Smooth muscle cell (in vitro differentiated cells): ENCODE data around the gene KRT14. TPM values are rescaled to one million over a fixed set of nuclear protein-coding genes. Genes with fewer than 3 reads are reported as not detected.
A peak's percentile ranks its signal among the peaks of the same experiment; 100 is the strongest.

ENCODE experiments used
- DNase-seq: peaks from one replicate; lab custom pipeline; 2025; ENCODE audit not compliant: unreplicated experiment; lab: John Stamatoyannopoulos, UW
- H2AFZ ChIP-seq: fragments of 200-600 bp; sonication (generic); 2 replicates; pipeline ENCODE4 v1.6.0; 2016; ENCODE audit warnings: antibody characterized with exemption, low read depth, mild to moderate bottlenecking
- H3F3A ChIP-seq: fragments of 200-600 bp; sonication (generic); 2 replicates; pipeline ENCODE4 v1.6.0; 2017; ENCODE audit warnings: antibody characterized with exemption, low read depth
- H3K27ac ChIP-seq: fragments of 200-600 bp; sonication (generic); 2 replicates; pipeline ENCODE4 v1.5.1; 2016; ENCODE audit warnings: low read depth, mild to moderate bottlenecking
- H3K27me3 ChIP-seq: fragments of 200-600 bp; sonication (generic); 2 replicates; pipeline ENCODE4 v1.6.1; 2016; ENCODE audit warnings: low read depth, mild to moderate bottlenecking
- H3K36me3 ChIP-seq: fragments of 200-600 bp; sonication (generic); 2 replicates; pipeline ENCODE4 v1.5.1; 2016; ENCODE audit warnings: low read depth
- H3K4me1 ChIP-seq: fragments of 200-600 bp; sonication (generic); 2 replicates; pipeline ENCODE4 v1.5.1; 2016; ENCODE audit warnings: low read depth
- H3K4me2 ChIP-seq: fragments of 200-600 bp; sonication (generic); 2 replicates; pipeline ENCODE4 v1.6.0; 2016; ENCODE audit warnings: mild to moderate bottlenecking
- H3K4me3 ChIP-seq: fragments of 200-600 bp; sonication (generic); 2 replicates; pipeline ENCODE4 v1.5.1; 2016; ENCODE audit warnings: mild to moderate bottlenecking
- H3K79me2 ChIP-seq: fragments of 200-600 bp; sonication (generic); 2 replicates; pipeline ENCODE4 v1.6.0; 2016; ENCODE audit warnings: low read depth, mild to moderate bottlenecking
- H3K9ac ChIP-seq: fragments of 200-600 bp; sonication (generic); 2 replicates; pipeline ENCODE4 v1.6.0; 2016; ENCODE audit warnings: low read depth
- H3K9me3 ChIP-seq: fragments of 200-600 bp; sonication (generic); replicated peaks from 2 replicates; pipeline ENCODE4 v1.5.1; 2016; ENCODE audit warnings: low read depth
- H4K20me1 ChIP-seq: fragments of 200-600 bp; sonication (generic); 2 replicates; pipeline ENCODE4 v1.6.0; 2016; ENCODE audit warnings: low read depth
- CTCF ChIP-seq: fragments of 200-600 bp; sonication (generic); IDR thresholded peaks from 2 replicates; pipeline ENCODE4 v1.5.1; 2017; ENCODE audit warnings: borderline replicate concordance, mild to moderate bottlenecking, antibody characterized with exemption; ENCODE audit not compliant: insufficient read depth, poor library complexity, severe bottlenecking
- WGBS: methylation state at CpG from one replicate; pipeline ENCODE4 v1.1.7; 2016; ENCODE audit warnings: low lambda C conversion rate; 5-methylcytosine and 5-hydroxymethylcytosine counted together
- polyA plus RNA-seq: library from polyadenylated mRNA; unstranded; fragments of >200 nt; fragmentation: Nextera tagmentation; extraction: Ambion mirVana; gene quantifications from 2 replicates; pipeline ENCODE4 v1.2.1, GENCODE V29; 2016
- total RNA-seq: library from RNA; depleted of rRNA; stranded (reverse); fragments of >200 nt; gene quantifications from 2 replicates; pipeline ENCODE4 v1.2.3, GENCODE V29; 2014

The KRT14 gene
- total and polyA plus RNA-seq, 2 experiments from 2014 or later: 193 to 348 TPM

- H3K79me2 ChIP-seq: no peaks in the 10 kb centered on the region
- H3K4me2 ChIP-seq: peak overlapping the region; percentile 76
- H3K27me3 ChIP-seq: no peaks in the 10 kb centered on the region
- H2AFZ ChIP-seq: peak overlapping the region; percentile 49
- TF ChIP-seq CTCF: no peak
- DNase-seq: peak; percentile 56
- WGBS: 36% methylated on average over 23 of the region's 23 CpGs
- no peaks in the 10 kb centered on the region for H4K20me1 ChIP-seq
- H3K36me3 ChIP-seq: no peaks in the 10 kb centered on the region
- H3K9ac ChIP-seq: peak overlapping the region; percentile 45
- H3K4me1 ChIP-seq: peaks cover 20% of the 10 kb centered on the region
- peak overlapping the region; percentile 83 for H3K27ac ChIP-seq
- H3K9me3 ChIP-seq: no peaks in the 10 kb centered on the region
- H3K4me3 ChIP-seq: no peak overlapping the region
- peaks cover 24% of the 10 kb centered on the region for H3F3A ChIP-seq
Measured at GRCh38 chr17:41547921-41548843, 38.5 kb downstream of the KRT14 start.

GRCh38 chr17:41547378-41547841 is 39.3 kb downstream of the KRT14 start:
- H3K9ac ChIP-seq: no peak overlapping the region
- no peaks in the 10 kb centered on the region for H3K36me3 ChIP-seq
- H3K27me3 ChIP-seq: no peaks in the 10 kb centered on the region
- H3K79me2 ChIP-seq: no peaks in the 10 kb centered on the region
- H4K20me1 ChIP-seq: no peaks in the 10 kb centered on the region
- H3K4me2 ChIP-seq: no peak overlapping the region
- WGBS: 33% methylated on average over 9 of the region's 9 CpGs
- no peak overlapping the region for H3K4me3 ChIP-seq
- peaks cover 24% of the 10 kb centered on the region for H3F3A ChIP-seq
- peaks cover 20% of the 10 kb centered on the region for H3K4me1 ChIP-seq
- TF ChIP-seq CTCF: no peak
- H2AFZ ChIP-seq: no peak overlapping the region
- H3K9me3 ChIP-seq: no peaks in the 10 kb centered on the region
- DNase-seq: no peak
- peak overlapping the region; percentile 73 for H3K27ac ChIP-seq

- 96% methylated on average over 3 of the region's 3 CpGs for WGBS
- Histone ChIP-seq H4K20me1 (no peaks in the 10 kb centered on the region), H3K79me2 (no peaks in the 10 kb centered on the region), H3K36me3 (no peaks in the 10 kb centered on the region), H3K9ac (no peak overlapping the region), H3F3A (peaks cover 24% of the 10 kb centered on the region), H3K4me3 (no peak overlapping the region), H3K27me3 (no peaks in the 10 kb centered on the region), H2AFZ (no peak overlapping the region), H3K4me1 (peaks cover 20% of the 10 kb centered on the region), H3K4me2 (no peak overlapping the region), H3K9me3 (no peaks in the 10 kb centered on the region), H3K27ac (peak overlapping the region; percentile 73)
- DNase-seq: no peak
- no peak for TF ChIP-seq CTCF
Measured at GRCh38 chr17:41546819-41547218, 39.9 kb downstream of the KRT14 start.
